ENCODE results near the gene RAB4A. TPM values are rescaled to one million over a fixed set of nuclear protein-coding genes. Genes with fewer than 3 reads are reported as not detected.
"Not testable (repeated sequence)": the region's sequence is repeated elsewhere in the genome, so short reads cannot be mapped to it uniquely, and the experiment has no call there.

RAB4A gene
- total RNA-seq, 4 donors from 2014 or later: 24.1 to 50.7 (median 43.0) TPM

- Histone ChIP-seq H3K27ac (no peak overlapping the region), H3K4me3 (no peak overlapping the region), H3K4me1 (peaks cover 0 to 6% (median 0%) of the 10 kb centered on the region in 3 donors), H3K27me3 (no peaks in the 10 kb centered on the region), H3K36me3 (peaks cover 0 to 61% (median 0%) of the 10 kb centered on the region in 3 donors), H3K9me3 (no peaks in the 10 kb centered on the region)
- no peak for DNase-seq
- 91% methylated on average over 9 to 12 of the region's 12 CpGs for WGBS, 2 donors
- no peak for TF ChIP-seq POLR2A (IDR thresholded peaks at IDR 0.05)
- no peak for TF ChIP-seq CTCF (IDR thresholded peaks at IDR 0.05)
- intact Hi-C loops (cut with DNase I): no loop called here
Measured at GRCh38 chr1:229326601-229327000, 55.7 kb downstream of the RAB4A start.

GRCh38 chr1:229327765-229328164 lies 56.9 kb downstream of the RAB4A start:
- H3K27ac ChIP-seq; DNase-seq; H3K9me3 ChIP-seq; intact Hi-C loops (cut with DNase I); H3K4me3 ChIP-seq; H3K27me3 ChIP-seq; H3K4me1 ChIP-seq: not testable (repeated sequence)
- H3K36me3 ChIP-seq: peaks cover 0 to 54% (median 0%) of the 10 kb centered on the region in 3 donors
- WGBS, 2 donors: 82 to 85% methylated on average over 6 of the region's 6 CpGs

GRCh38 chr1:229328598-229329362 lies 57.9 kb downstream of the RAB4A start:
- TF ChIP-seq CTCF (IDR thresholded peaks at IDR 0.05) (no peak), POLR2A (IDR thresholded peaks at IDR 0.05) (no peak)
- 88 to 95% methylated on average over 7 of the region's 7 CpGs for WGBS, 2 donors
- Histone ChIP-seq H3K27ac (no peak overlapping the region), H3K9me3 (no peaks in the 10 kb centered on the region), H3K27me3 (no peaks in the 10 kb centered on the region), H3K4me1 (peaks cover 0 to 6% (median 0%) of the 10 kb centered on the region in 3 donors), H3K36me3 (peaks cover 0 to 43% (median 0%) of the 10 kb centered on the region in 3 donors), H3K4me3 (no peak overlapping the region)
- intact Hi-C loops (cut with DNase I): no loop called here
- DNase-seq: no peak

- Histone ChIP-seq H3K36me3 (peaks cover 0 to 7% (median 0%) of the 10 kb centered on the region in 3 donors), H3K27ac (no peak overlapping the region), H3K27me3 (no peaks in the 10 kb centered on the region), H3K9me3 (peaks cover 0 to 3% (median 0%) of the 10 kb centered on the region in 3 donors), H3K4me3 (no peak overlapping the region), H3K4me1 (no peaks in the 10 kb centered on the region)
- 56 to 72% methylated on average over 2 of the region's 2 CpGs for WGBS, 2 donors
- no peak for TF ChIP-seq CTCF (IDR thresholded peaks at IDR 0.05)
- TF ChIP-seq POLR2A (IDR thresholded peaks at IDR 0.05): no peak
- intact Hi-C loops (cut with DNase I): no loop called here
- DNase-seq: no peak
Measured at GRCh38 chr1:229334269-229334668, 63.4 kb downstream of the RAB4A start.

GRCh38 chr1:229334716-229335115 lies 63.8 kb downstream of the RAB4A start:
- intact Hi-C loops (cut with DNase I): no loop called here
- no peak overlapping the region for H3K4me3 ChIP-seq
- peaks cover 0 to 3% (median 0%) of the 10 kb centered on the region in 3 donors for H3K9me3 ChIP-seq
- TF ChIP-seq POLR2A (IDR thresholded peaks at IDR 0.05): no peak
- TF ChIP-seq CTCF (IDR thresholded peaks at IDR 0.05): no peak
- H3K36me3 ChIP-seq: peaks cover 0 to 6% (median 0%) of the 10 kb centered on the region in 3 donors
- H3K27ac ChIP-seq: no peak overlapping the region
- no peaks in the 10 kb centered on the region for H3K27me3 ChIP-seq
- no peak for DNase-seq
- no peaks in the 10 kb centered on the region for H3K4me1 ChIP-seq
- WGBS, 2 donors: 88 to 100% methylated on average over 2 of the region's 2 CpGs

Measured in esophagus squamous epithelium (tissue), 5 donors.